HT1080 (cell line): ENCODE data around the gene RTP5. TPM values are rescaled to one million over a fixed set of nuclear protein-coding genes. Genes with fewer than 3 reads are reported as not detected.

ENCODE experiments used
- DNase-seq: peaks from one replicate; pipeline ENCODE4 v3.0.0-alpha.2; 2015; ENCODE audit warnings: low read depth
- total RNA-seq: library from RNA; depleted of rRNA; stranded (reverse); fragments of >200 nt; shearing (Covaris generic); gene quantifications from 2 replicates; pipeline ENCODE4 v1.2.3, GENCODE V29; 2014

Gene RTP5
- total RNA-seq, 1 experiment from 2014 or later = not detected

- no peak for DNase-seq
Measured at GRCh38 chr2:241886840-241887447, 17.4 kb downstream of the RTP5 start.

- no peak for DNase-seq
Measured at GRCh38 chr2:241887806-241888522, 18.4 kb downstream of the RTP5 start.

DNA sequence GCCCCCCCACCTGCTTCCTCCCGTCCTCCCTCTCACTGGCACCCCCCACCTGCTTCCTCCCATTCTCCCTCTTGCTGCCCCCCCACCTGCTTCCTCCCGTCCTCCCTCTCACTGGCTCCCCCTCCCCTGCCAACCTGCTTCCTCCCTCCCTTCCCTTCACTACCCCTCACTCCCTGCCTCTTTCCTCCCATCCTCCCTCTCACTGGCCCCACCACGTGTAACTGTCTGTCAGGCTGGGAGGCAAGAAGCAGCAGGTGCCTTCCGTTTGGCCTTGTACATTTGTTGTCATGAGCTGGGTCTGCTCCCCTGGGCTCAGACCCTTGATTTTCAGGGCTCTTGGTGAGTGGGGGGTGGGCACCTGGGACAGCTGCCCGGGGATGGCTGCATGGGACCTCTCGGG lies 19.1 kb downstream of the RTP5 start:
- DNase-seq = no peak

DNA sequence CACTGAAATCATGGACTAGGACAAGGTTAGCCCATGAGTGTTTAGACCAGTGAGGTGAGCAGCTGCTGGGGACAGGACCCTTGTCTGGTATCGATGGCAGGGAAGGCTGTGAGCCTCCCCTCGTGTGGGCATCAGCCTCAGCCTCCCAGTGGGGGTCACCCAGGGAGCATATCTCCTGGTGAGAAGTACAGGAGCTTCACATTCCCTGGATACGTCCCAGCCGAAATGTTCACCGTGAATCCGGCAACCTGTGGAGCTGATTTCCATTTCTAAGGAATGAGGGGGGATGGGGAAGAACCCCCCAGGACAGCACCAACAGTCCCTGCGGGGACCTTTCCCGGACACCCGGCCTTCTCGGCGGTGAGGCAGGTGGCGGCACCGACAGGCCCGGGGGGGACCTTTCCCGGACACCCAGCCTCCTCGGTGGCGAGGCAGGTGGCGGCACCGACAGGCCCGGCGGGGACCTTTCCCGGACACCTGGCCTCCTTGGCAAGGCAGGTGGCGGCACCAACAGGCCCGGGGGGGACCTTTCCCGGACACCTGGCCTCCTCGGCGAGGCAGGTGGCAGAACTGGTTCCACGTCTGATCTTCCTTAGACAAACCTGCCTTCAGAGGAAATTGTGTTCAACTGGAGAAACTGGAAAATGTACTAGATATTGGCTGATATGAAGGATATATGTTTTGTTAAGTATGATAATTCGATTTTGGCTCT lies 21.2 kb downstream of the RTP5 start:
- no peak for DNase-seq

DNA sequence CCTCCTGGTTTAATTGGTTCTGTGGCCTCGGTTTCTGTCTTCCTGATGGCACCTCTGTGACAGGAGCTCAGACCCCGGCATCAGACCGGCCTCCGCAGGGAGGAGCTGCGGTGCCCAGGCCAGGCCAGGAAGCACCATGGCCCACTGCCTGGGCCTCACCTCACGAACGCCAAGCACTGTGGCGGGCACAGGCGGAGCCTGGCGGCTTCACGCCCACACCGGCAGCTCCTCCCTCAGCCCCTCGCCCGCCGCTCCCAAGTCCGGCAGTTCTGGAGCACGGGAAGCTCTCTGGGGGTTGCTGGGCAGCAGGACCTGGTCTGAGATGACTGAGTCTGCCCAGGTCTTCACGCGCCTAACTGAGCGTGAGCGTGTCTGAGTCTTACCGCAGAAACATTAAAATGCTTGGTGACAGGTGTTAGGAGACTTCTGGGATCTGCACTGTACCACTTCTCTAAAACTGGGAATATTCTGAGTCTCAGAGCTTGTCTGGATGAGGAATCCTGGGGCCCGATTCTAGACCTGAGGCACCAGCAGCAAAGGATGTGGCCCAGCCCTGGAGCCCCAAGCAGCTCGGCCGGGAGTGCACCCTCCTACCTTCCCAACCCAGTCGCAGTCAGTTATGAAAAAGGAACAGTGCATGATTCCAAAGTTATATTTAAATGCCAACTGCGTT lies 21.9 kb downstream of the RTP5 start:
- DNase-seq = no peak

- no peak for DNase-seq
Measured at GRCh38 chr2:241891988-241892298, 22.4 kb downstream of the RTP5 start.

DNA sequence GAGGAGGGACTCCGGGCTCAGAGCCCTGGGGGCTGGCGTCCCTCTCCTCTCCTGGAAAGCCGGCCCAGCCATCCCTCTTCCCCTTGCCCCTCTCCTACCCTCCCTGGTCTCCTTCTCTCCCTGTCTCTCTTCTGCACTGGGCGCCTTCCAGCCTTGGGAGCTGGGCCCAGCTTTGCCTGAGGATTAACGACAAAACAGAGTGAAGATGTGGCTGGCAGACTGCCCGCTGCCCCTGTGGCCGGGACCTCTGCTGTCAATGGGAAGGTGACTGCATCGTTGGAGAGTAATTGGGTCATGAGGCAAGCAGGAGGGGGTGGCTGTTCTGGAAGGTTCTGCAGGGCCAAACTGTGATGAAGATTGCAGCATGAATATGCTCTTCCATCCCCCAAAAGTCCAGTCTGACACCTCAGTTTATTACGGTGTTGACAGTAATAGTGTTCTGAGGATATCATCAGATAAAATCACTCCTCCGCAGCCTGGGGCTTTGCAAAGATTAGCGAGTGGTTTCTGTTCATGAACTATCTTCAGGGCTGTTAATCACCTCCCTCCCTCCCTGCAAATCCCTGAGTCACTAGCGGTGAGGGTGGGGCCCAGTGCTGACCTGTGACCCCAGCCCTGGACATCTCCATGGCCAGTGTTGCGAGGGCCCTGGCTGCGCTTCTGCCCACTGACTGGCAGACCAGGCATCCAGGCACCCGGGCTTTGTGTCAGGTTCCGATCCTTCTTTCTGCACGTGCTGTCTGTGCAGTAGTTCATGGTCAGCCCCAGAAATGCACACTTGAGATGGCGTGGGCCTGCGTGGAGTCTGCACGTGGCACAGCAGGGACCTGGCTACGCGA lies 23.0 kb downstream of the RTP5 start:
- DNase-seq = no peak

DNA sequence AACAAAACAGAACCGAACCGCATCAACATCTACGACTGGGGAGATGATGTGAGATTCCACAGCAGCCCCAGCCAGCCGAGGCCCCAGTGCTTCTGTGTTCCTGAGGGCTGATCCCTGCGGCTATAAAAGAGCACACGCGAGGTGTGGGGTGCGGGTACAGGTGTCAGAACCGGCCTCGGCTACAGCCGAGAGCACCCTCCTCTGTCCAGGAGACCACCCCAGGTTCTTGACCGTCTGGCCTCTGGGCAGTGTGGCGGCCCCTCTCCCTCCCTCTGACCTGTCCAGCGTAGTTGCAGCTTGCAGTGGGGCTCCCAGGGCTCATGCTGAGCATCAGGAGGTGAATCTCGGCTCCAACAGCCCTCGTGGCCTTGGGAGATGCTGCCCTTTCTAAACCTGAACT lies 23.7 kb downstream of the RTP5 start:
- DNase-seq = no peak

DNA sequence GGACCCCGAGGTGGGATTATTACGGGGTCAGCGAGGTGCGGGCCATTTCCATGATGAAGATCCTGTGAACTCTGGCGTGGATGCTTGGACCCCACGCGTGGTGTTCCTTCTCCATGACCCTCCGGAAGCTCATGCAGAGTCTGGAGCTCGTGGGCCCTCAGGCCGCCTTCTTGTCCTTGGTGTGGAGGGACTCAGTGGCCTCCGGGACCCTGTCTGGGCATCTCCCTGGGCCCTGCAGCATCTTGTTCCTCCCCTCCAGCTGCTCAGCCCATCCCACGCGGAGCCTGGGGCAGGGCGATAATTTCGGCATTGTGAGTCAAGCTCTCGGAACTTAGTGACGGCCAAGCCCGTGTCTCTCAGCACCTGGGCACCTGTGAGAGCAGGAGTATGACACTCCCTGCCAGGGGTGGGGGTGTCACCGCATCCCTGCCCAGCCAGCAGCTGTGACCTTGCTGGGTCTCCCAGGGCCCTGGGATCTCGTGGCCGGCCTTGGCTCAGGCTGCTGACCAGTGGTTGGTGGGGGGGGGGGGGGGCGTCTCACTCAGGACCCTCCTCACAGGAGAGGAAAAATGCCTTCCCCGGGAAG lies 24.6 kb downstream of the RTP5 start:
- no peak for DNase-seq

DNA sequence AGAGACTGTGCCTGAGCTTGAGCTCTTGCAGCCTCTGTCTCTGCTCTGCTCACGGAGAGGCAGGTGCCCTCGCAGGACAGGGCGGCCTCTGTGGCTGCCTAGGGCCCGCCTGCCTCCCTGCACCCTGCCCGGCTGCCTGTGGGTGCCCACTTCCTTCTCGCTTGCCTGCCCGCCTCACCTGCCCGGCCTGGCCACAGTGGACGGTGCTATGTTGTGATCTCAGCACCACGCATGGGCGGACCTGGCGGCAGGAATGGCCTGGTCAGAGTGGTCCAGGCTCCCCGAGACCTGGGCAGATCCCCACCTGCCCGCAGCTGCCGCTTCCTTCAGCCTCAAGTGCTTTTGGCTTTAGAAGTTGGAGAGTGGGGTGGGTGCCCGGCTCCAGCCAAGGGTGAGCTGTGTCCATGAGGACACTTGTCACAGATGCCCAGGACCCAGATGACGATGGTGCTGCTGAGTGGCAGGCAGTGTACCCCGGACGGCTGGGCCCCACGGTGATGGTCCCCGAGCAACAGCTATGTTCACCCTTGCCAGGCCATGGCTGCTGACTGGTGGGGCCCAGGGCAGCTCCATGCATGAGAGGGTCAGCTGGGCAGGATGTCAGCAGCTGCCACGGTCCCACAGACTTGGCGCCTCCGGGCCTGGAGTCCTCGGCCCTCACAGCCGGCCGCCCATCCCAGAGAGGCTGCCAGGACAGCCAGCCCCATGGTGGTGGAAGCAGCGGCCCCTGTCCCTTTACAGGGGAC lies 25.3 kb downstream of the RTP5 start:
- no peak for DNase-seq

GRCh38 chr2:241895427-241895711 lies 25.8 kb downstream of the RTP5 start:
- DNase-seq = no peak

DNA sequence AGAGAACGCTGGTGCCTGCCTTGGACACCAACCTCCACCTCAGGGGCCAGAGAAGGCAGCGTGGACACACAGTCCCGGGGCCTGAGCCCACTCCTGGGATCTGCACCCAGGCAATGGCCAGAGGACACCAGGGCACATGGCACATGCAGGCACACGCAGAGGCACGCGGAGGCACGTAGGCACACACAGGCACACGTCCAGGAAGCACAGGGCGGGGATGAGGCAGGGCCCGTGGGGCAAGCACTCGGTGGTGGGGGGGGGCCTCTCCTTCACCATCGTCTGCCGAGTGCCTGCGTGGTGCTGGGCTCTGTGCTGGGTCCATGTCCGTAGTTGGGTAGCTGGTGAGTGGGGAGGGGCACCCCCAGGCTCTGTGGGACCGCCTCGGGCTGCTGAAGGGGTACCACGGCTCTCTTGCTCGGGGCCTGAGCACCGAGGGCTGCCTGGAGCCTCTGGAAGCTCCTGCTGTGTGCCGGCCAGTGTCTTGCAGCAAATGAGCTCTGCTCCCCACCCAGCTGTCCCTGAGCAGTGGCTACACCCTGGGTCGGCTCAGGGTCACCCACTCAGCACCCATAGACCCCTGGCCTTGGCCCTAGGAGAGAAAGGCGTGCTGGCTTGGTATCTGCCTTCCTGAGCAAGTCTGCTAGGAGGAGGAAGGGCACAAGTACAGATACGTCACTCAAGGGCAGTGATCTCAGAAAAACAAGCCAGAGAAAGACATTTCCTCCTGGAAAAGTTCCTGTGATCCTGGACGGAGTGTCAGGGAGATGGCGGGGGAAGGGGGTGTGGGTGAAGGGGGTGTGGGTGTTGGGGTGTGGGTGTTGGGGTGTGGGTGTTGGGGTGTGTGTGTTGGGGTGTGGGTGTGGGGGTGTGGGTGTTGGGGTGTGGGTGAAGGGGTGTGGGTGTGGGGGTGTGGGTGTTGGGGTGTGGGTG lies 26.4 kb downstream of the RTP5 start:
- no peak for DNase-seq

DNA sequence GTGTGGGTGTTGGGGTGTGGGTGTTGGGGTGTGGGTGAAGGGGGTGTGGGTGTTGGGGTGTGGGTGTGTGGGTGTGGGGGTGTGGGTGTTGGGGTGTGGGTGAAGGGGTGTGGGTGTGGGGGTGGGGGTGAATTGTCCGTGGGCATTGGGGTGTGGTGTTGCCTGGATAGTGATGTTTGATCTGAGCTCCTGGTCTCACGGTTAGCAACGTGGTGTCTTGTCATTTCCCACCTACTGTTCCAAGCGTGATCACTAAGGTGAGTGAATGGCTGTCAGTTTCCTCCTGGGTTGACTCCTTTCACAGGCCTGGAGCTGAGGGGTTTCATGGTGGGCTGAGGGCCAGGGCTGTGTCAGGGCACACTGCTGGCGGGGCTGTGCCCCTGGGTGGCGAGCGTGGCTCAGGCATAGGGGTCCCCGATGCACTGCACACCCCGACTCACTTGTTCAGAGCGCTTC lies 27.2 kb downstream of the RTP5 start:
- no peak for DNase-seq

- no peak for DNase-seq
Measured at GRCh38 chr2:241897231-241897916, 27.8 kb downstream of the RTP5 start.

DNA sequence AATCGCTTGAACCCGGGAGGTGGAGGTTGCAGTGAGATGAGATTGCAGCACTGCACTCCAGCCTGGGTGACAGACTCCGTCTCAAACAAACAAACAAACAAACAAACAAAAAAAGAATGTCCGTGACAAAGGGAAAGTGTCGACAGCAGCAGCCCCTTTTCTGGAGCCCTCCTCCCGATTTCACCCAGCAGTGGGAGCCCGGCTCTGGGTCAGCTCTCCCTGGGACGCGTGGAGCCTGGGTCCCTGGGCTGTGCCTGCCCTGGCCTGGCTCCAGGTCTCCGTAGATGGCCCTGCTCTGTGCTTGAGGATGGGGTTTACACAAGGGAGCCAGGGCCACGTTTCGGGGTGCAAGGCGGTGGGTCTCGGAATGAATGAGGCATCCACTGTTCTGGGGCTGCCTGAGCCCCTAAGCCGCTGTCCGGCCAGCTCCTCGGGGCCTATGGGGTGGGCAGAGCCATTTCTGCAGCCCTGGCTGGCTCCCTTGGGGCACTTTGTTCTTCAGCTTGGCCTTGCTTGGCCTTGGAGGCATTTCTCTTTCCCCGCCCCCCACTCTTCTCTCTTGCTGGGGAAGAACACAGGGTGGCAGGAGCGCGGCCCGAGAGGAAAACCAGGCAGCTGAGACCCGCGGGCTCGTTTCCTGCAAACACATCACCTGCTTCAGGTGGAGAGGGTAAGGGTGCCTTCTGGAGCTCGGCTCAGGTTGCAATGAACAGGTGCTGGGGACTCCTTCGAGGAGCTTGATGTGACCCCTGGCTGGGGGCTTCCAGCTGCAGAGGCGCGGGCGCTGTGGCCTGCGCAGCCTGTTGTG lies 29.1 kb downstream of the RTP5 start:
- DNase-seq = no peak

DNA sequence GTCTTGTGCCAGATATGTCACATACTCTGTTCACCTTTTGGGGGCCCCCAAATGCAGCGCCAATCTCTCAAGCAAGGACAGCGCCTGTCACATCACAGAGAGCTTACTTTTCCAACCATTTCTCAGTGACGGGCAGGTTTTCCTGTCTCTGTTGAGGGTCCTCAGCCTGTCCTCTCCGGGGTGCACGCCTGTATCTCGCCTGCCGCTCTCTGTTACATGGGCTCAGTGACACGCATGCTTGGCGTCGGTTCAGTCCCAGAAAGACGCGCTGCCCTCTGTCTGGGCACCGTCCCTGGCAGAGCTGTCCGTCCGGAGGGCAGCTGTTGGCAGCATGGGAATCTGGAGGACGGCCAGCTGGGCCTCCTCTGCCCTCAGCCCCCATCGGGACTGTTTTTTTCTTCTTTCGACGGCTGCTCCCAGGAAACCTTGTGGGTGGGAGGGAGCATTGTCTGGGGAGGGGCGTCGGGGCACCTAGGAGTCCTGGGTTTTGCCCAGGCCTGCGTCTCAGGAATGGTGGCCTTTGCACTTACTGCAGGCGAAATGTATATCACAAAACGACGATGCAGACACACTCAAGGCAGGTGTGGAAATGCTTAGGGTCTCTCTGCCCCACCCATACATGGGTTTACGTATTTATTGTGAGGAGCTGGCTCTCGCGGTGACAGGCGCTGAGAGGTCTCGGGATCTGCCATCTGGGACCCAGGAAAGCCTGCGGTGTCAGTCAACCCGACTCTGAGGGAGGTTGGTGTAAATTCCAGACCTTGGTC lies 30.9 kb downstream of the RTP5 start:
- DNase-seq = no peak

DNA sequence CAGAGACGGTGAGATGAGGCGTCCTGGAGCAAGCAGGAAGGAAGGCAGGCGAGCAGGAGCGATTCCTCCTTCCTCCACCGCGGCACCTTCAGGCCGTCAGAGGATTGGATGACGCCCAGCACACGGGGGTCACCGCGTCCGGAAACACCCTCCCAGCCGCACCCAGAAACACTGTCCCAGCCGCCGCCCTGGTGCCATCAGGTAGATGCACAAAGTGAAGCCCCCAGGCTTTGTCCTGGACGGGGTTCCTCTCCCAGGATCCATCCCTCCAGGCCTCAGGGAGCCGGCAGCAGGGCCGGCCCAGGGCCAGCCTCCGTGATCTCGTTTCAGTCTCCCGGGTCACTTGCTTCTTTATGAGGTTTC lies 31.5 kb downstream of the RTP5 start:
- DNase-seq = no peak
